ENCODE data around the gene CCR9.

GRCh38 chr3:45946875-45947274 lies 60.5 kb downstream of the CCR9 start:
- TF ChIP-seq, protein P1, sequence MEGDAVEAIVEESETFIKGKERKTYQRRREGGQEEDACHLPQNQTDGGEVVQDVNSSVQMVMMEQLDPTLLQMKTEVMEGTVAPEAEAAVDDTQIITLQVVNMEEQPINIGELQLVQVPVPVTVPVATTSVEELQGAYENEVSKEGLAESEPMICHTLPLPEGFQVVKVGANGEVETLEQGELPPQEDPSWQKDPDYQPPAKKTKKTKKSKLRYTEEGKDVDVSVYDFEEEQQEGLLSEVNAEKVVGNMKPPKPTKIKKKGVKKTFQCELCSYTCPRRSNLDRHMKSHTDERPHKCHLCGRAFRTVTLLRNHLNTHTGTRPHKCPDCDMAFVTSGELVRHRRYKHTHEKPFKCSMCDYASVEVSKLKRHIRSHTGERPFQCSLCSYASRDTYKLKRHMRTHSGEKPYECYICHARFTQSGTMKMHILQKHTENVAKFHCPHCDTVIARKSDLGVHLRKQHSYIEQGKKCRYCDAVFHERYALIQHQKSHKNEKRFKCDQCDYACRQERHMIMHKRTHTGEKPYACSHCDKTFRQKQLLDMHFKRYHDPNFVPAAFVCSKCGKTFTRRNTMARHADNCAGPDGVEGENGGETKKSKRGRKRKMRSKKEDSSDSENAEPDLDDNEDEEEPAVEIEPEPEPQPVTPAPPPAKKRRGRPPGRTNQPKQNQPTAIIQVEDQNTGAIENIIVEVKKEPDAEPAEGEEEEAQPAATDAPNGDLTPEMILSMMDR (IDR thresholded peaks at IDR 0.05): no peak
- TF ChIP-seq POLR2A (IDR thresholded peaks at IDR 0.05; ENCODE audit: low read depth): no peak
- no peak for TF ChIP-seq POLR2AphosphoS5 (IDR thresholded peaks at IDR 0.05)

All from esophagus muscularis mucosa (tissue), 3 donors.